Measurements from ENCODE around the gene GSTA2. TPM values are rescaled to one million over a fixed set of nuclear protein-coding genes. Genes with fewer than 3 reads are reported as not detected.

GSTA2 gene
- total and polyA plus RNA-seq, 2 of the 13 experiments (the other 11 are each of a cell fraction or from before 2014, with no cell fraction given), result 0.75 to 13.7 TPM

DNA sequence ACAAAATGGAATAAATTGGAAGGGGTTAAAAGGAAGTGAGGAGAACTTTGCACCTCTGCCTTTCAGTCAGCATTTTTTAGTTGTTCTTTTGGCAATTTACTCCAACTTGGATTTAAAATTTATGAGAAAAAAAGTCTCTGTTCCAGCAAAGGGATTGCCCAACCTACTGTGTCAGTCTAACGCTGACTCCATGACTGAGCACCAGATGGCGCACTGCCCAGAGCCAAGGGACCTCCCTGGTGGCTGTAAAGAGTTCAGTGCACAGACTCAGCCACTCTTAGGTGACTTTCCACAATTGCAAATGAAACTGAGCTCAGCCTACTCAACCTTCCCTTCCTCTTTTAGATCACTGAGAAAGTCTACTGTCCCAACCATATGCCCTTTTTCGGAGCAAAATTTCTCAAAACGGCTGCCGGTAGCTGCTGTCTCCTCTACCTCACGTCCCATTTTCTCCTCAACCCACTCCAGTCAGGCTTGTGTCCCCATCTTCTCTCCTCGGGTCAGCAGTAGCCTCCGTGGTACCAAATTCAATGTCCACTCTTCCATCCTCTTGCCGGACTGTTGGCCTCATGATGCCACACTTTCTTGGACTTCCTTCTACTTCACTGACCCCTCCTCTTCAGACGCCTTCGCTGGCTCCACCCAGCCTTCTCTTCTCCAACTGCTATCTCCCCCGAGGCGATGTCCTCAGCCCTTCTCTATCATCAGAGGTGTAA, 38.7 kb downstream of the GSTA2 start (continued):
- TF ChIP-seq, protein P1, sequence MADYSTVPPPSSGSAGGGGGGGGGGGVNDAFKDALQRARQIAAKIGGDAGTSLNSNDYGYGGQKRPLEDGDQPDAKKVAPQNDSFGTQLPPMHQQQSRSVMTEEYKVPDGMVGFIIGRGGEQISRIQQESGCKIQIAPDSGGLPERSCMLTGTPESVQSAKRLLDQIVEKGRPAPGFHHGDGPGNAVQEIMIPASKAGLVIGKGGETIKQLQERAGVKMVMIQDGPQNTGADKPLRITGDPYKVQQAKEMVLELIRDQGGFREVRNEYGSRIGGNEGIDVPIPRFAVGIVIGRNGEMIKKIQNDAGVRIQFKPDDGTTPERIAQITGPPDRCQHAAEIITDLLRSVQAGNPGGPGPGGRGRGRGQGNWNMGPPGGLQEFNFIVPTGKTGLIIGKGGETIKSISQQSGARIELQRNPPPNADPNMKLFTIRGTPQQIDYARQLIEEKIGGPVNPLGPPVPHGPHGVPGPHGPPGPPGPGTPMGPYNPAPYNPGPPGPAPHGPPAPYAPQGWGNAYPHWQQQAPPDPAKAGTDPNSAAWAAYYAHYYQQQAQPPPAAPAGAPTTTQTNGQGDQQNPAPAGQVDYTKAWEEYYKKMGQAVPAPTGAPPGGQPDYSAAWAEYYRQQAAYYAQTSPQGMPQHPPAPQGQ (CRISPR knock-in tag; IDR thresholded peaks at IDR 0.05; ENCODE audit: borderline replicate concordance), result no peak
- TF ChIP-seq ZNF598 (CRISPR knock-in tag; IDR thresholded peaks at IDR 0.05; ENCODE audit: borderline replicate concordance), result peak; percentile 79; the same call in 1 of the 2 replicates
- no peak for TF ChIP-seq ZNF431 (CRISPR knock-in tag; IDR thresholded peaks at IDR 0.05; ENCODE audit: borderline replicate concordance, low read depth)
- TF ChIP-seq, protein P2, sequence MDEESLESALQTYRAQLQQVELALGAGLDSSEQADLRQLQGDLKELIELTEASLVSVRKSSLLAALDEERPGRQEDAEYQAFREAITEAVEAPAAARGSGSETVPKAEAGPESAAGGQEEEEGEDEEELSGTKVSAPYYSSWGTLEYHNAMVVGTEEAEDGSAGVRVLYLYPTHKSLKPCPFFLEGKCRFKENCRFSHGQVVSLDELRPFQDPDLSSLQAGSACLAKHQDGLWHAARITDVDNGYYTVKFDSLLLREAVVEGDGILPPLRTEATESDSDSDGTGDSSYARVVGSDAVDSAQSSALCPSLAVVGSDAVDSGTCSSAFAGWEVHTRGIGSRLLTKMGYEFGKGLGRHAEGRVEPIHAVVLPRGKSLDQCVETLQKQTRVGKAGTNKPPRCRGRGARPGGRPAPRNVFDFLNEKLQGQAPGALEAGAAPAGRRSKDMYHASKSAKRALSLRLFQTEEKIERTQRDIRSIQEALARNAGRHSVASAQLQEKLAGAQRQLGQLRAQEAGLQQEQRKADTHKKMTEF (CRISPR knock-in tag; IDR thresholded peaks at IDR 0.05), result peak; percentile 71; the same call in 1 of the 2 replicates
- no peak for TF ChIP-seq NBN (conservative IDR thresholded peaks at IDR 0.05)
- 0 out of 2 replicates have a peak, but pooled peaks have one; percentile 48 for TF ChIP-seq MXD4 (CRISPR knock-in tag; IDR thresholded peaks at IDR 0.05)
- no peak for TF ChIP-seq GLI4 (CRISPR knock-in tag; IDR thresholded peaks at IDR 0.05; ENCODE audit: borderline replicate concordance)
- TF ChIP-seq ZNF816 (CRISPR knock-in tag; IDR thresholded peaks at IDR 0.05; ENCODE audit: borderline replicate concordance), result peak; percentile 62; the same call in 1 of the 2 replicates
- peak; percentile 57; the same call in 1 of the 2 replicates for TF ChIP-seq KDM5B (CRISPR knock-in tag; IDR thresholded peaks at IDR 0.05; ENCODE audit: borderline replicate concordance)
- TF ChIP-seq, protein P3, sequence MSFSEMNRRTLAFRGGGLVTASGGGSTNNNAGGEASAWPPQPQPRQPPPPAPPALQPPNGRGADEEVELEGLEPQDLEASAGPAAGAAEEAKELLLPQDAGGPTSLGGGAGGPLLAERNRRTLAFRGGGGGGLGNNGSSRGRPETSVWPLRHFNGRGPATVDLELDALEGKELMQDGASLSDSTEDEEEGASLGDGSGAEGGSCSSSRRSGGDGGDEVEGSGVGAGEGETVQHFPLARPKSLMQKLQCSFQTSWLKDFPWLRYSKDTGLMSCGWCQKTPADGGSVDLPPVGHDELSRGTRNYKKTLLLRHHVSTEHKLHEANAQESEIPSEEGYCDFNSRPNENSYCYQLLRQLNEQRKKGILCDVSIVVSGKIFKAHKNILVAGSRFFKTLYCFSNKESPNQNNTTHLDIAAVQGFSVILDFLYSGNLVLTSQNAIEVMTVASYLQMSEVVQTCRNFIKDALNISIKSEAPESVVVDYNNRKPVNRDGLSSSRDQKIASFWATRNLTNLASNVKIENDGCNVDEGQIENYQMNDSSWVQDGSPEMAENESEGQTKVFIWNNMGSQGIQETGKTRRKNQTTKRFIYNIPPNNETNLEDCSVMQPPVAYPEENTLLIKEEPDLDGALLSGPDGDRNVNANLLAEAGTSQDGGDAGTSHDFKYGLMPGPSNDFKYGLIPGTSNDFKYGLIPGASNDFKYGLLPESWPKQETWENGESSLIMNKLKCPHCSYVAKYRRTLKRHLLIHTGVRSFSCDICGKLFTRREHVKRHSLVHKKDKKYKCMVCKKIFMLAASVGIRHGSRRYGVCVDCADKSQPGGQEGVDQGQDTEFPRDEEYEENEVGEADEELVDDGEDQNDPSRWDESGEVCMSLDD (CRISPR knock-in tag; IDR thresholded peaks at IDR 0.05; ENCODE audit: borderline replicate concordance), result no peak
- peak; percentile 48; the same call in 1 of the 2 replicates for TF ChIP-seq ZNF768 (CRISPR knock-in tag; IDR thresholded peaks at IDR 0.05)
- TF ChIP-seq ZNF850 (CRISPR knock-in tag; conservative IDR thresholded peaks at IDR 0.05), result 0 out of 2 replicates have a peak, but pooled peaks have one; percentile 73
- peak; percentile 42; the same call in 1 of the 2 replicates for TF ChIP-seq PPARG (CRISPR knock-in tag; conservative IDR thresholded peaks at IDR 0.05)
- no peak for TF ChIP-seq ZNF7 (CRISPR knock-in tag; IDR thresholded peaks at IDR 0.05)
- no peak for TF ChIP-seq KLF15 (CRISPR knock-in tag; IDR thresholded peaks at IDR 0.05; ENCODE audit: borderline replicate concordance)
- TF ChIP-seq ZNF292 (CRISPR knock-in tag; IDR thresholded peaks at IDR 0.05; ENCODE audit: borderline replicate concordance, low read depth), result 0 out of 2 replicates have a peak, but pooled peaks have one; percentile 39
- TF ChIP-seq ZNF557 (CRISPR knock-in tag; IDR thresholded peaks at IDR 0.05), result no peak
- TF ChIP-seq, protein P4, sequence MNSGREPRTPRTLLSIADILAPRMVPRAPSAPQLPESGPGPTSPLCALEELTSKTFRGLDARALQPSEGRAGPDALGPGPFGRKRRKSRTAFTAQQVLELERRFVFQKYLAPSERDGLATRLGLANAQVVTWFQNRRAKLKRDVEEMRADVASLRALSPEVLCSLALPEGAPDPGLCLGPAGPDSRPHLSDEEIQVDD (CRISPR knock-in tag; IDR thresholded peaks at IDR 0.05; ENCODE audit: borderline replicate concordance), result no peak
- TF ChIP-seq CHD4 (IDR thresholded peaks at IDR 0.05; ENCODE audit: borderline replicate concordance, low read length), result no peak
- no peak for TF ChIP-seq SMAD9 (CRISPR knock-in tag; IDR thresholded peaks at IDR 0.05)
- TF ChIP-seq ZNF331 (CRISPR knock-in tag; IDR thresholded peaks at IDR 0.05), result peak; percentile 96
- TF ChIP-seq DNMT3B (CRISPR knock-in tag; conservative IDR thresholded peaks at IDR 0.05), result 0 out of 2 replicates have a peak, but pooled peaks have one; percentile 23
- TF ChIP-seq ZNF709 (CRISPR knock-in tag; IDR thresholded peaks at IDR 0.05), result no peak
